ENCODE measurements around the gene CMIP. TPM values are rescaled to one million over a fixed set of nuclear protein-coding genes. Genes with fewer than 3 reads are reported as not detected.

The CMIP gene
- polyA plus RNA-seq, 1 donor from 2014 or later = 15.1 TPM

- H3K27ac ChIP-seq (ENCODE audit: low read length) = no peak overlapping the region
- no peaks in the 10 kb centered on the region for H3K27me3 ChIP-seq (ENCODE audit: insufficient read depth, low read depth, low read length)
- no peak for TF ChIP-seq EP300 (conservative IDR thresholded peaks at IDR 0.05; ENCODE audit: poor library complexity, severe bottlenecking)
- no peak for TF ChIP-seq EZH2 (IDR thresholded peaks at IDR 0.05; ENCODE audit: borderline replicate concordance, insufficient read depth, low read length, poor library complexity, severe bottlenecking)
- TF ChIP-seq RAD21 (conservative IDR thresholded peaks at IDR 0.05) = no peak
- no peak for TF ChIP-seq CTCF (IDR thresholded peaks at IDR 0.05; ENCODE audit: poor library complexity, severe bottlenecking)
- TF ChIP-seq MXI1 (conservative IDR thresholded peaks at IDR 0.05; ENCODE audit: poor library complexity, severe bottlenecking) = no peak
- no peak for TF ChIP-seq REST (IDR thresholded peaks at IDR 0.05; ENCODE audit: borderline replicate concordance)
- TF ChIP-seq TAF1 (IDR thresholded peaks at IDR 0.05; ENCODE audit: low read depth) = no peak
- no peak for TF ChIP-seq SMC3 (conservative IDR thresholded peaks at IDR 0.05; ENCODE audit: poor library complexity)
- no peak for TF ChIP-seq POLR2AphosphoS5 (IDR thresholded peaks at IDR 0.05)
- H3K36me3 ChIP-seq (ENCODE audit: insufficient read depth, low read length) = no peaks in the 10 kb centered on the region
- no peaks in the 10 kb centered on the region for H3K9me3 ChIP-seq (ENCODE audit: low read length)
- no peaks in the 10 kb centered on the region for H3K9me2 ChIP-seq (ENCODE audit: insufficient read depth, low read length)
- H2AFZ ChIP-seq (ENCODE audit: low read depth, low read length) = no peak overlapping the region
- no peak overlapping the region for H3K4me2 ChIP-seq (ENCODE audit: low read length)
- no peak overlapping the region for H3K4me3 ChIP-seq (ENCODE audit: low read length)
- H3K9ac ChIP-seq (ENCODE audit: low read length) = no peak overlapping the region
- no peaks in the 10 kb centered on the region for H3F3A ChIP-seq (ENCODE audit: insufficient read depth, low read length, poor library complexity, severe bottlenecking)
- peaks cover 49% of the 10 kb centered on the region for H3K79me2 ChIP-seq (replicated peaks; ENCODE audit: insufficient read depth, low read length)
- peaks cover 48% of the 10 kb centered on the region for H4K20me1 ChIP-seq (ENCODE audit: insufficient read depth)
Observed at GRCh38 chr16:81486540-81487061, 42.0 kb downstream of the CMIP start.

GRCh38 chr16:81487301-81487720 lies 42.7 kb downstream of the CMIP start:
- Histone ChIP-seq H3F3A (ENCODE audit: insufficient read depth, low read length, poor library complexity, severe bottlenecking) (no peaks in the 10 kb centered on the region), H3K36me3 (ENCODE audit: insufficient read depth, low read length) (no peaks in the 10 kb centered on the region), H3K9me2 (ENCODE audit: insufficient read depth, low read length) (no peaks in the 10 kb centered on the region), H3K27ac (ENCODE audit: low read length) (no peak overlapping the region), H2AFZ (ENCODE audit: low read depth, low read length) (no peak overlapping the region), H3K9ac (ENCODE audit: low read length) (no peak overlapping the region), H3K4me2 (ENCODE audit: low read length) (no peak overlapping the region), H4K20me1 (ENCODE audit: insufficient read depth) (peaks cover 44% of the 10 kb centered on the region), H3K4me3 (ENCODE audit: low read length) (no peak overlapping the region), H3K27me3 (ENCODE audit: insufficient read depth, low read depth, low read length) (no peaks in the 10 kb centered on the region), H3K79me2 (replicated peaks; ENCODE audit: insufficient read depth, low read length) (peaks cover 48% of the 10 kb centered on the region), H3K9me3 (ENCODE audit: low read length) (no peaks in the 10 kb centered on the region)
- TF ChIP-seq POLR2AphosphoS5 (IDR thresholded peaks at IDR 0.05) (no peak), REST (IDR thresholded peaks at IDR 0.05; ENCODE audit: borderline replicate concordance) (no peak), SMC3 (conservative IDR thresholded peaks at IDR 0.05; ENCODE audit: poor library complexity) (no peak), TAF1 (IDR thresholded peaks at IDR 0.05; ENCODE audit: low read depth) (no peak), EZH2 (IDR thresholded peaks at IDR 0.05; ENCODE audit: borderline replicate concordance, insufficient read depth, low read length, poor library complexity, severe bottlenecking) (no peak), CTCF (IDR thresholded peaks at IDR 0.05; ENCODE audit: poor library complexity, severe bottlenecking) (no peak), MXI1 (conservative IDR thresholded peaks at IDR 0.05; ENCODE audit: poor library complexity, severe bottlenecking) (no peak), EP300 (conservative IDR thresholded peaks at IDR 0.05; ENCODE audit: poor library complexity, severe bottlenecking) (no peak), RAD21 (conservative IDR thresholded peaks at IDR 0.05) (no peak)
